OCI-LY1 (cell line): ENCODE measurements around the gene PANK4.

Source experiments
- H2AFZ ChIP-seq: fragments of 200-600 bp; sonication (generic), shearing (Covaris generic); 2 replicates; pipeline ENCODE4 v1.6.0; 2014; ENCODE audit warnings: antibody characterized with exemption, mild to moderate bottlenecking, low read length
- H3F3A ChIP-seq: fragments of 200-600 bp; sonication (generic), shearing (Covaris generic); 2 replicates; pipeline ENCODE4 v1.6.0; 2014; ENCODE audit warnings: mild to moderate bottlenecking, antibody characterized with exemption, low read length, moderate library complexity; ENCODE audit not compliant: insufficient read depth
- H3K27ac ChIP-seq: fragments of 200-600 bp; sonication (generic); 2 replicates; pipeline ENCODE4 v1.5.1; 2014; ENCODE audit warnings: low read length, mixed run types, mild to moderate bottlenecking, low read depth; ENCODE audit not compliant: poor library complexity, severe bottlenecking
- H3K27me3 ChIP-seq: fragments of 200-600 bp; sonication (generic); 2 replicates; pipeline ENCODE4 v1.6.0; 2014; ENCODE audit warnings: antibody characterized with exemption, mild to moderate bottlenecking, low read length, moderate library complexity; ENCODE audit not compliant: insufficient read depth
- H3K36me3 ChIP-seq: fragments of 200-600 bp; sonication (generic); 2 replicates; pipeline ENCODE4 v1.6.1; 2014; ENCODE audit warnings: mild to moderate bottlenecking, antibody characterized with exemption, low read length, moderate library complexity, mixed read lengths; ENCODE audit not compliant: insufficient read depth
- H3K4me1 ChIP-seq: fragments of 200-600 bp; sonication (generic); 2 replicates; pipeline ENCODE4 v1.5.1; 2014; ENCODE audit warnings: mild to moderate bottlenecking, low read length, moderate library complexity; ENCODE audit not compliant: insufficient read depth, severe bottlenecking
- H3K4me2 ChIP-seq: fragments of 200-600 bp; sonication (generic), shearing (Covaris generic); 2 replicates; pipeline ENCODE4 v1.6.1; 2014; ENCODE audit warnings: low read length
- H3K4me3 ChIP-seq: fragments of 200-600 bp; sonication (generic); 2 replicates; pipeline ENCODE4 v1.5.1; 2014; ENCODE audit warnings: low read length, low read depth, mild to moderate bottlenecking, mixed read lengths; ENCODE audit not compliant: poor library complexity, severe bottlenecking
- H3K79me2 ChIP-seq: fragments of 200-600 bp; shearing (Covaris generic); 2 replicates; pipeline ENCODE4 v1.6.1; 2016; ENCODE audit warnings: mixed run types, low read length, mixed read lengths; ENCODE audit not compliant: insufficient read depth
- H3K9ac ChIP-seq: fragments of 200-600 bp; sonication (generic), shearing (Covaris generic); 2 replicates; pipeline ENCODE4 v1.6.1; 2014; ENCODE audit warnings: mild to moderate bottlenecking, low read length, mixed read lengths
- H3K9me2 ChIP-seq: fragments of 200-600 bp; sonication (generic), shearing (Covaris generic); 2 replicates; pipeline ENCODE4 v1.6.1; 2014; ENCODE audit warnings: low read depth, mild to moderate bottlenecking, low read length, mixed read lengths
- H3K9me3 ChIP-seq: fragments of 200-600 bp; shearing (Covaris generic); 2 replicates; pipeline ENCODE4 v1.6.1; 2014; ENCODE audit warnings: low read length, mixed read lengths
- H4K20me1 ChIP-seq: fragments of 200-600 bp; sonication (generic), shearing (Covaris generic); 2 replicates; pipeline ENCODE4 v1.6.0; 2016; ENCODE audit warnings: mild to moderate bottlenecking, low read length; ENCODE audit not compliant: insufficient read depth
- EZH2 ChIP-seq: fragments of 200-600 bp; sonication (generic), shearing (Covaris generic); IDR thresholded peaks from 2 replicates; pipeline ENCODE4 v1.8.0; 2017; ENCODE audit warnings: borderline replicate concordance, mixed run types, mild to moderate bottlenecking, antibody characterized with exemption, low read length, moderate library complexity, mixed read lengths
- TF ChIP-seq, protein P1 (sequence below): fragments of 200-600 bp; sonication (generic), shearing (Covaris generic); IDR thresholded peaks from 2 replicates; pipeline ENCODE4 v1.5.1; 2017; ENCODE audit warnings: mild to moderate bottlenecking, antibody characterized with exemption, low read length, moderate library complexity, mixed read lengths

Gene PANK4

DNA sequence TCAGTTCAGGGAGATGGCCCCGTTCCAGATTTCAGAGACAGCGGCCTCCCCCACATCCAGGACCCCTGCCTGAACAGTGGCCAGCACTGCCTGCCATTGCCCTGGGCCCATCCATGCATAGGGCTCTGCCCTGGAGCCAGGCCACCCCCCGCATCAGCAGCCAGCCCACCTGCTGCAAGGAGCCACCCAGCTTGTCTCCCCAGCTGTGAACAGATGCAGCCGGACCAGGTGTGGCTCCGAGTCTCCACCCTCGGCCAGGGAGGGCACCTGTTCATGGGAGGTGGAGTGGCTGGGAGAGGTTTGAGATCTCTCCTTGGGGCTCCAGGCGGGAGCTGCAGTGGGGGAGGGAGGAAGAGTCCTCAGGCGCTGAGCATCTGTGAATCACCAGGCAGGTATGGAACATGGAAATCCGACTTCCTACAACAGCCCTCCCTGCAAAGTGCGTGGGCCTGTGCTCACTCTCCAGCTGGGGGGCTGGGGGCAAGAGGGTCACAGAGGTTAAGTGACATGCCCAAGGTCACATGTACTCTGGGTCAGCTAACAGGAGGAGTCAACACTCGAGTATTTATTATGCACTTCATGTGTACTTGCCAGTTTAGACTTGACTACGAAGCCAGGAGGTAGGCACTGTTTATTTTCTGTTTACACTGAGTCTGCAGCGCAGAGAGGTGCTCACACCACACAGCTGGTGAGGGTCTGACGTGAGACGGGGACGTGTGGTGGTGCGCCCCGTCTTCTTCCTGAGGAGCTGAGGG is 8.5 kb upstream of the PANK4 start:
- Histone ChIP-seq H3K4me1 (no peaks in the 10 kb centered on the region), H3K9me2 (no peaks in the 10 kb centered on the region), H2AFZ (no peak overlapping the region), H3K4me3 (no peak overlapping the region), H3F3A (no peaks in the 10 kb centered on the region), H3K4me2 (no peak overlapping the region), H3K36me3 (no peaks in the 10 kb centered on the region), H3K9me3 (no peaks in the 10 kb centered on the region), H3K27me3 (0 out of 2 replicates have a peak, but pooled peaks cover 15% of the 10 kb centered on the region), H3K9ac (no peak overlapping the region), H3K27ac (no peak overlapping the region), H3K79me2 (no peaks in the 10 kb centered on the region), H4K20me1 (no peaks in the 10 kb centered on the region)
- TF ChIP-seq, protein P1, sequence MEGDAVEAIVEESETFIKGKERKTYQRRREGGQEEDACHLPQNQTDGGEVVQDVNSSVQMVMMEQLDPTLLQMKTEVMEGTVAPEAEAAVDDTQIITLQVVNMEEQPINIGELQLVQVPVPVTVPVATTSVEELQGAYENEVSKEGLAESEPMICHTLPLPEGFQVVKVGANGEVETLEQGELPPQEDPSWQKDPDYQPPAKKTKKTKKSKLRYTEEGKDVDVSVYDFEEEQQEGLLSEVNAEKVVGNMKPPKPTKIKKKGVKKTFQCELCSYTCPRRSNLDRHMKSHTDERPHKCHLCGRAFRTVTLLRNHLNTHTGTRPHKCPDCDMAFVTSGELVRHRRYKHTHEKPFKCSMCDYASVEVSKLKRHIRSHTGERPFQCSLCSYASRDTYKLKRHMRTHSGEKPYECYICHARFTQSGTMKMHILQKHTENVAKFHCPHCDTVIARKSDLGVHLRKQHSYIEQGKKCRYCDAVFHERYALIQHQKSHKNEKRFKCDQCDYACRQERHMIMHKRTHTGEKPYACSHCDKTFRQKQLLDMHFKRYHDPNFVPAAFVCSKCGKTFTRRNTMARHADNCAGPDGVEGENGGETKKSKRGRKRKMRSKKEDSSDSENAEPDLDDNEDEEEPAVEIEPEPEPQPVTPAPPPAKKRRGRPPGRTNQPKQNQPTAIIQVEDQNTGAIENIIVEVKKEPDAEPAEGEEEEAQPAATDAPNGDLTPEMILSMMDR, result no peak
- TF ChIP-seq EZH2, result no peak

DNA sequence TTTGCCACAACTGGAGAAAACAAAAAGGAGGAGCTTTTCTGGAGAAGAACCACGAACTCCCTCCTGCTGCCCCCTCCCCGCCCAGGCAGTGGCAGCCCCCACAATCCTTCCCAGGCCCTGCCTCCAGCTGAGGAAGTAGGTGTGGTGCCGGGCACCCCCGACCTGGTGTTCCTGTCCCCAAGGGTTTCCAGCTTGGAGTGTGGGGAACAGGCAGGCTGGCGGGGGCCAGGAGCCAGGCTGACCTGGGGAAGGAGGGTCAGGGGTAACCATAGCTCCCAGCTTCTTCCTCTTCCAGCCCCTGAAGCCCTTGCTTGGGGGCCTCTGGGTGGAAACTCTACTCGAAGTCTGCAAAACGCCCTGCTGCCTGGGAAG is 7.9 kb upstream of the PANK4 start:
- no peak overlapping the region for H3K4me2 ChIP-seq
- H3K9ac ChIP-seq, result no peak overlapping the region

DNA sequence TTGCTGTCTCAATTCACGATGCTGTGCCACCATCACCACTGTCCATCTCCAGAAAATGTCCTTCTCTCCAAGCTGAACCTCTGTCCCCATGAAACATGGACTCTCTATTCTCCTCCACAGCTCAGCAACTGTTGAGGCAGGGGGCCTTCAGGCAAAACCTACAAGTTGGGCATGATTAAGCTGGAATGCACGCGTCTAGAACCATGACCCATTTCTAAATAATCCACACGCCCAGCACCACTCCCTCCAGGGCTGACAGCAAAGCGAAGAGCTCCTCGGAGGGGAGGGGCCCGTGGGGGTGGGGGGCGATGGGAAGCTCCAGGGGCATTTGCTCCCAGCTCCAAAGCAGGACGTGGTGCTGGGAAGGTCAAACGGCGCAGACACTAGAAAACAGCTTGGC is 7.0 kb upstream of the PANK4 start:
- Histone ChIP-seq H2AFZ (no peak overlapping the region), H3K4me3 (no peak overlapping the region), H3K36me3 (no peaks in the 10 kb centered on the region), H4K20me1 (no peaks in the 10 kb centered on the region), H3K9me2 (no peaks in the 10 kb centered on the region), H3K9ac (no peak overlapping the region), H3K79me2 (no peaks in the 10 kb centered on the region), H3K9me3 (no peaks in the 10 kb centered on the region), H3K27me3 (0 out of 2 replicates have a peak, but pooled peaks cover 12% of the 10 kb centered on the region), H3K4me1 (no peaks in the 10 kb centered on the region), H3F3A (no peaks in the 10 kb centered on the region), H3K27ac (no peak overlapping the region), H3K4me2 (no peak overlapping the region)
- TF ChIP-seq, protein P1, result no peak
- no peak for TF ChIP-seq EZH2

More for the DNA sequence above, 7.9 kb upstream of the PANK4 start:
- Histone ChIP-seq H3K27me3 (0 out of 2 replicates have a peak, but pooled peaks cover 15% of the 10 kb centered on the region), H3F3A (no peaks in the 10 kb centered on the region), H3K9me3 (no peaks in the 10 kb centered on the region), H3K79me2 (no peaks in the 10 kb centered on the region), H3K4me1 (no peaks in the 10 kb centered on the region), H3K36me3 (no peaks in the 10 kb centered on the region), H3K4me3 (no peak overlapping the region), H4K20me1 (no peaks in the 10 kb centered on the region), H3K27ac (no peak overlapping the region), H3K9me2 (no peaks in the 10 kb centered on the region), H2AFZ (no peak overlapping the region)
- no peak for TF ChIP-seq EZH2
- TF ChIP-seq, protein P1, result no peak
